GM19468 (cell line): ENCODE measurements around the gene KCNN3.
A peak's percentile ranks its signal among the peaks of the same experiment; 100 is the strongest.

ENCODE experiments used
- ATAC-seq: cut with Tn5 transposase; IDR thresholded peaks from one replicate; pipeline ENCODE4 v1.9.1; 2021; ENCODE audit warnings: mild to moderate bottlenecking, moderate library complexity, moderate number of reproducible peaks; ENCODE audit not compliant: unreplicated experiment; ENCODE audit errors: extremely low read depth

KCNN3 gene

DNA sequence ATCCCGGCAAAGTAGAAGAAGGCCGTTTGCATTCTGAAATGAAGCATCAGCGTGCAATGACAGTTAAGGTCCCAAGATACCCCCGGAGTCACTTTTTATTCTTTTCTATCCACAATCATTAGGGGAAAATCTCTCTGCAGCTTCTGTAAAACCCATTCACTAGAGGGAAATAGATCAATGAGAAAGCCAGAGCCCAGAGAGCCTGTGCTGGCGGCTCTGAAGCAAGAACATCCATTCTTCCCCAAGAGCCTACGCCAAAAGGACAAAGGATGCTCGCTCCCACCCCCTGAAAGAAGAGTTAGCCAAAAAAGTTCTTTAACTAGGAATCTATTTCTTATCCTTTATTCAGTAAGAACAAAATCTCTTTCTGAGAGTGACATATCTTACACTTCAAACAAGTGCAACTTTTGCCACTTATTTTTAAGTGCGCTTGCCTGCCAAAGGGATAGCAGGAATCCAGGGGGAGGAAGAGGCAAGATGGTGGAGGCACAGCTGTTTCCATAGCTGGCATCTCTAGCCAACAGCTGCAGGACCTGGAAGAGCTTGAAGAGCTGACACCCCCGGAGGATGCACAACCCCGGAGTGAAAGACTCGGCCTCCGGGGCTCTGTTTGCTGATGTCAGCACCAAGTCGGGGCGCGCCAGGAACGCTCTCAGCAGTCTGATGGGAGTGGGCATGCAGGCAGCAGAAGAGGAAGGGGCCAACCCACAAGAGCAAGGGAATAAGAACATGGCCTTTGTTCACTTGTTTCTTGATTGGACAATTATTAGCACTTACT is 68.7 kb downstream of the KCNN3 start:
- ATAC-seq = no peak

DNA sequence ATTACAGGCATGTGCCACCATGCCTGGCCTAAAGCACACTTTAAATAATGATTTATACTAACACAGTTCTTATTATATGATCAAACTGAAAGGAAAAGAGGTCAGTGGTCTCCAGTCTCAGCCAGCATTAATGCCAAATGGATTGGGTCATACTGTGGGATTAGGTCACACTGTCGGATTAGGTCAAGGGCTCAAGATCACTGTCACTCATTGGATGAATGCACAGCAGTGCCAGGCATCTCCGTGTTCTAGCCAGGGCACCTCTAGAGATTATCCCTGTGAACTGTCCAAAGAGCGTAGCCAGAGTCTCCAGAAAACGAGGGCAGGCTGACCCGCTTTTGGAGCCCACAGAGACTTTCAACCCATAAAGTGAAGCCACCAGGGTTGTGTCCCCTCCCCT is 70.9 kb downstream of the KCNN3 start:
- no peak for ATAC-seq

DNA sequence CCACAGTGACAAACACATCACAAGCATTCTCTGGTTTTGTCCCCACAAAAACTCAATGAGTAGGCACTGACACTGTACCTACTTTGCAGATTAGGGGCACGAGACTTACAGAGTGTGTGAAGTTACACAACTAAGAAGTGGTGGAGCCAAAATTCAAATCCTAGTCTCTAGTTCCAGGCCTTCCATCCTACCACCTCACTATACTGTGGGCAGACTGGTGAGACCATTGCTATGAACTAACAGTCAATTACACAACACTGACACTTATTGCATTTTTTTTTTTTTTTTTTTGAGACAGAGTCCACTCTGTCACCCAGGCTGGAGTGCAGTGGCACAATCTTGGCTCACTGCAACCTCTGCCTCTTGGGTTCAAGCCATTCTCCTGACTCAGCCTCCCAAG is 71.4 kb downstream of the KCNN3 start:
- ATAC-seq = no peak

DNA sequence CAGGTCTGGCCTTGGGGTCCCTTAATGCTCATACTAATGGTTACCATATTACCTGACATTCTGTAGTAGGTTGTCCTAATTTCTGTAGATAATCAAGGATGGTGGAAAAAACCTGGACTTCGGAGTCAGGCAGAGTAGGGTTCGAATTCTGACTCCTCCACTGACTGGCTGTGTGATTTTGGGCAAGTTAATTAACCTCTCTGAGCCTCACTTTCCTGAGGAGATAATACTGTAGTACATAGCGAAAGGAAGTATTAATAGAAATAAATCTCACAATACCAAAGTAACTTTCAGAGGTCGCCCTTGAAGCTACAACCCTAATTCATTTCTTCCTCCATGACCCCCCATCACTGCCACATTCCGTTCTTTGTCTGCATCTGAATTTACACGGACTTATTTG is 72.9 kb downstream of the KCNN3 start:
- ATAC-seq = no peak

DNA sequence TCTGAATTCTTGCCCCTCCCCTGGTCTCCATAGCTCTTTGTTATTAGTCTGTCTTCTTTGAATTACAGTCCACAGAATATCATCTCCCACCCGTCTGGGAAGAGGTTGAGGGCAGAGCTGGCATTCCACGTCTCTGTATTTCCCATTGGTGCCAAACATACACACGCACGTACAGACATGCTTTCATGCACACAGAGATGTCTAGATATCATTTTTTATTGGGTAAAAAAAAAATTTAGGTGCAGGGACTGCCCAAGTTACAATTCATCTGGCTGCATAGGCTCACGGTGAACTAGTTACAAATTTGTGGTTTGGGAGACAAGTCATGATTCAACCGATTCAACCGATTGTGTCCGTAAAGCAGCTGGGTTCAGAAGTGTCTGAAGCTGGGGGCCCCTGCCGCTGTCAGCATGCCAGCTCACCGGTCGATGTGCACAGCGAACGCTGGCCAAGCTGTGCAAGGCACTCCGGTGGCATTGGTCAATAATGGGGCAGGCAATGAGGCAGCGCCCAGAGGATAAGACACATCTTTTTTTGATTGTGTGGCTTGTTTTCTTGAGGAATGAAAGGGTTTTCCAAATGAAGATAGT is 73.7 kb downstream of the KCNN3 start:
- no peak for ATAC-seq

DNA sequence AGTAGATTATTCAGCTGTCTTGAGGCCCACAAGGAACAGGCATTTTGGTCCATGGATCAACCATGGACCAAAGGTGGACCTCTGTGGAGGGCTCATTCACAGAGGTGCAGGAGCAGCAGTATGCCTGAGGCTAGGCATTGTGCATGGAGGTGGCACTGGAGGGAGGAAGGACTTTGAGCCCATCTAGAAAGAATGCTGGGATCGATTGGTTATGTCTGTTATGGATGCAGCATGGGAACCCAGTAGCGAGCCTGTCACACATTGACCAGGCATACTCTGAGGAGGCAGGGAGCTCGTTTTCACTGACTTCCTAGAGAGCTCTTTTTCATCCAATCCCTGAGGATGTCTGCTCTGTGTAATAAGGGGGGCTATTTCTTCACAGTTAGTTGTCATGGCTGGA is 75.5 kb downstream of the KCNN3 start:
- no peak for ATAC-seq

DNA sequence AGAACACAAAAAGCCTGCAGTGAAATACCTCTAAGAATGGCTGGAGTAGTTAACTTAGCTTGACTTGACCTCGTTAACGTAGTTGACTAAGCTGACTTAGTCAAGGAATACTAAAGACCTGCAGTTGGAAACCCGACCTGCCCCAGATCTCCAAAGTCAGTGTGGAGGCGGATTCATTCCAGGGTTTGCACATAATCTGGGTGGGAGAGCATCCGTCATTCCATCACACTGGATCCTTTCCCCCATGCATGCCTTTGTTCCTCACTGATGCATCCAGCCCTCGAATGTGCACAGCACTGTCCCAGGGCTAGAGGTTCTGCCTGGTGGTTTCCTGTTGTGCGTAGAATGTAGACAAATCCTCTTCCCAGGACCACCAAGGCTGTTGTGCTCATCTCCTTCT is 76.4 kb downstream of the KCNN3 start:
- ATAC-seq = no peak

DNA sequence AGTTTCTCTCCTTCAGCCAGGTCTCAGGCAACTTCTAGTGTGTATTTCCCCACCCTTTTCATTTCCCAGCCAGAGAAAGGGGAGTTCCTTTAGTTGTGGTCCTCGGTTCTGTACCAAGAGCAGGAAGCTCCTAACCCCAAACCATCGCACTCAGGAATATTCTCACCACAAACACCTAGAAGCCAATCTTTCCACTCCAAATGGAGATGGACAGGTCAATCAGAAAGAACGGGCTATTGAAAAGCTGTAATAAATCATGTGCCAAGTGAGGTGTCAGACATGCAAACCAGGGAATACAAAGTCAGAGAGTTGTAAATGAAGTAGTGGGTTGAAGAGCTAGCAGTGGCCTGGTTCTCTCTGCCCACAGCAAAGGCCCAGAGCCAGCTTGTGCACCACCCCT is 77.2 kb downstream of the KCNN3 start:
- no peak for ATAC-seq

DNA sequence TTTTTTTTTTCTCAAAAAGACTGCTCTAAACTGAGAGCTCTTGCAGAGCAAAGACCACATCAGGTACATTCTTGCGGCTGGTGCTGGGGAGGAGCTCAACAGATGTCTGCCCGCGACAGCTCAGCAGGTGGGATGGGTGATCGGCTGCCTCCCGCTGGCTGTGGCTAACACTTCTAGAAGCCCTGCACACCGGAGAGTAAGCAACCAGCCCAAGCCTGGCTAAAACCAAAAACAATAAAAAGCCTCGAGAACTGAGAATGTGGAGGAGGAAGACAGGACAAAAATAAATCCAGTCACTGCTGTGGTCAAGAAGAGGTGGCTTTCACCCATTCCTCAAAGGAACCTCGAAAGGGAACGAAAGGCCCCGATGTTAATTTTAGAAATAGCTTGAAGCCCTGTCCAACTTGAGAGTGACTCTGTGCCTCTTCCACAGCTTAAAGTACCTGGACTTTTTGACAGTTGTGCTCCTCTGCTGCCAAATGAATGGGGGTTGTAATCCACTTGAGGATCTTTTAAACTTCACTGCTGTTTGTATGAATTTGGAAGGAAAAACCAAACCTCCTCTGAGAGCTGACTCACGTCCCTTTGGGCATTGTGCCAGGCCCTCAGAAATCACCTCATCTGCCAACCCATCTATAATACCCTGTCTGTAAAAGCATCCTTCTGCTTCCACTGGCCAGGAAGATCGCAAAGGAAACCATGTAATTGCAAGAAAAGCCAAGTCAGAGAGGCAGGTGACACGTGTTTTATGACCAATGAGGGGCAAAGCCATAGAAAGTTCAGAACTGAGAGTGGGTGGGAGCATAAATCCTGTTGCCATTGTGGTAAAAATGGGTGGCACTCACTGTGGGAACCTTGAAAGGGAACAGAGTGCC is 78.6 kb downstream of the KCNN3 start:
- peak; percentile 47 for ATAC-seq

DNA sequence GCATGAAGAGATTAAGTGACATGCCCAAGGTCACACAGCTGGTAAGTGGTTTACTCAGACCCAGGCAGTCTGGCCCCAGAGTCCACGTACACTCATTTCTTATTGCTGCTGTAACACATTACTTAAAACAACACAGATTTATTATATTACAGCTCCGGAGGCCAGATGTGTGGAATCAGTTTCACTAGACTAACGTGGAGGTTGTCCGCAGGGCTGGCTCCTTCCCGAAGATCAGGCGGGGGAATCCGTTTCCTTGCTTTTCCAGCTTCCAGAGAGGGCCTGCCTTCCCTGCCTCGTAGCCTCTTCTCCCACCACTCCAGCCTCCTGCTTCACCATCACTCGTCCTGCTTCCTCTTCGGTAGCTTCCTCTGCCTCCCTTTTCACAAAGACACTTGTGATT is 81.2 kb downstream of the KCNN3 start:
- ATAC-seq = no peak

DNA sequence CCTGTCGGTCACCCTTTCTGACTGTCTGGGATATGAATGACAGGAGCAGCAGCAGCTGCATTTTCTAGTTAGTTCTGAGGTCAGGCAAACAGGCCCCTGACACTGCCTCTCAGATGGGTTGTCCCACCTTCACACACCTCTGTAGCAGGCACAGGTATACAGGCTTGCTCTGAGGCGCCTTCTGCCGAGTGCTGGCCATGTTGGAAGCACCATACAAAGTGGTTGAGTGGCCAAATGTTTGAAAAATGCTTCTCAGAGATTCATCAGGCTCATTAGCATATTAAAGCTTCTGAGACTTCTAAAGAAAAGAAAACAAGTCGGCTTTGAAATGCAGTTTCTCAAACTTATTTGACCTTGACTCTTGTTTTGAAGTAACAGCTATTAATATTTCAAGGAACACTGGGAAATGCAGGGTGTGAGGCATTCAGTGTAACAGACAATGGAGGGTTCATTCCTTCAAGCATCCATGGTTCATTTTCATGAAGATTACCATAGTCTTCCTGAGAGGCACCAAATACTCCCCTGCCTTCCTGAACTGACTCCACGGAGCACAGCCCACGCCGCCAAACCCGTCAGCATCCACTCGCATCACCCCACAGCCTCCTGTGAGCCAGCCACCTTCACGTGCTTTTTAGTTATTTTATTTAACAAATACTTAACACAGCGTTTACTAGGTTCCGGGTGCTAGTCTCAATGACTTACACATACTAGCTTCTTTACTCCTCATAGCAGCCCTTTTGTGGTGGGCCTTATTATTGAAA is 81.8 kb downstream of the KCNN3 start:
- no peak for ATAC-seq

DNA sequence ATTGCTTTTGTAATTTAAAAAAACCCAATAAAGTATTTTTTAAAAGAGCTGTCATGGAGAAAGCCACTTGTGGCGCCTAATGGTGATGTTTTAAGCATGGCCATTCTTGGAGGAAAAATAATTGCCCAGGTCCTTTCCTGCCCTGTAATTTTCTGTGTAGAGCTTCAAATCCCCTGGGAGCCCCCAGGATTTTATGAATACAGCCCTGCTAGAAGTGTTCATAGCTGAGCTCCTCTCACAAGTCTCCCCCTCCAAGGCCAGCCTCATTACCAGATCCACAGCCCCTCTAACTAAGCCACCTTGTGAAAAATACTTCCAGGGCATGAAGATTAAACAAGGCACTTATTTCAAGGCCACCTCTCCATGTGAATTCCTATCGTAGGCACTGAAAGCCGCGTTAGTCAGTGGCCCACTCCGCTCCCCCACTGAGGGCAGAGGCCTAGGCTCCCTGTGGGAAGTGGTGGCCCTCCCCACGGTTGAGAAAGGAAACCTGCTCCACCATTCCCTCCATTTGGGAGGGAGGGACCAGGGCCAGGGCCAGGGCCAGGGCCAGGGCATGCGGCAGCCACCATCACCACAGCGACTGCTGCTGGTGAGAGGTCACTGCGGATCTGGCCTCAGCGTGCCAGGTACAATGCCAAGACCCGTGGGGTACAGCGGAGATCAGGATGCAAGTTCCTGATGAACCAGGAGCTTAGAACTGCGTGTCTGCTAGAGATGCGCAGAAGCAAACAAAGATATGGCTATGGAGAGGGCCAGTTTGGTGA is 83.1 kb downstream of the KCNN3 start:
- no peak for ATAC-seq

DNA sequence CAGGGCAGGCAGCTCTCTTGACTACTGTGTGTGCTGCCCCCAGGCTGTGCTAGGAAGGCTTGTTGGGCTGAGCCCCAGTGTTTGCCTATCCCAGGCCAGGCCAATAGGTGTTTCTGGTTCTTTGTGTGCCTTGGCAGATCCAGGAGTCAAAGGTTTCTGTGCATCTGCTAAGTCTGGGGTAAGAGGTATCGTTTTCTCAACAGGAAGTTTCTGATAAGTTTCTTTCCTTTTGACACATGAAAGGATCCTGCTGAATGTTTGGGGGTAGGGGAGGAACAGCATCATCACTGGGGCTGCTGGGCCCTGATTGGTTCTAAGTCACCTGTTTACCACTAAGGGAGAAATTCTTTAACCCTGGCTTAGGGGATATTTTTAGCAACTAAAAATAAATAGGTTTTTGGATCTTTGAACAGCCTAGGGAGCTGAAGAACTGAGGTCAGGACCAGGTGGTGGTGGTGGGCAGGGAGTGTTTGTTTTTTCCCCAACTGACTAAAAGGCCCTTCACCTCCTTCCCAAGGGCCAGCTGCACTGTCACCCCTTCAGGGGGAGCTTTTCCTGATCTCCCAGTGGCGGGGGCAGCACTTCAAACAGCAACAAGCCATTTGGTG is 85.1 kb downstream of the KCNN3 start:
- peak; percentile 59 for ATAC-seq

DNA sequence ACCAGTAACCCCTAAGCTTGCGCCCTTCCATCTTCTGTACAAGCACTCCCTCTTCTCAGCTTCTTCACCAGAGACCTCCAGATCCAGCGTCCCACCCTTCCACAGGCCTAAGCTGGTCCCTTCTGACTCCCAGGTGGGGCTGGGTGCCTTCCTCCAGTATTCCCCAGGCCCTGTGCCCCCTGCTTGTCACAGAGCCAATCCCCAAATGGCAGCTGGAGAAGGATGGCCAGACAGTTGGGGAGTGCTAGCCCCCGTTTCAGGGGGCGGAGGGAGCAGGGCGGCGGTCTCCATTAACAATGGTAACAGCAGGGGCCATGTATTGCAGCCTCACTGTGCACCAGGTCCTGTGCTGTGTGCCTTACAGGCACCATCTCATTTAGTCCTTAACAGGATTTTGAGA is 85.7 kb downstream of the KCNN3 start:
- no peak for ATAC-seq

DNA sequence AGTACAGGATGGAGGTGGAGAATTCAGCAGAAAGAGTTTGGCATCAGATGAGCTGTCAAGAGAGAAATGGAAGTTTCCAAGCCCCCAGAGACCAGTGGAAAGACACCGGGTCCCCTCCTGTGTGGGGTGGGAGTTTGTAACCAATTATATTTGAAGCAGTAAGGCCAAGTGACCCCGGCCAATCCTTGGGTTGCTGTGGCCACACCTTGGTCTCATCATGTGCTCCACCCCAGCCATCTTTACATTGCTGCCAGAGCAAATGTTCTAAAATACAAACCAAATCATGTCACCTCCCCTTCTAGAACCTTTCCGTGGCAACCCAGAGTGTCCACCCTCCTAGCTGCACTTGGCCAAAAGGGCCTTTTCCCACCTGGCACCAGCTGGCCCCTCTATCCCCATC is 86.1 kb downstream of the KCNN3 start:
- ATAC-seq = no peak

DNA sequence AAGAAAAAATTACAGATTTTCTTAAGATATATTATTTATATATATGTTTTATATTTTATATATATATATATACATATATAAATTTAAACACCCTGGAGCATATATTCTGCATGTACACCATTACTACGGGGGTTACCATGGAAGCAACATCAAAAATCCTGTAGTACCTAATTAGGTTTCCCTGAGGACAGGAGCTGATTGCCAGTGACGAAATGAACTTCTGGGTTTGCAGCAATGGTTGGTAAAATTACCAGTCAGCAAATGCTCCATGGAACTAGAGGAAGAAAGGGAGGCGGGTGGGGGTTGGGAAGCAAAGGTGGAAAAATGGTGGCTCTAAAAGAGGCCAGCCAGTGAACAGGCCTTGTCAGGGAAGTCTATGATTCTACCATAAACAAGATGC is 89.5 kb downstream of the KCNN3 start:
- ATAC-seq = no peak

DNA sequence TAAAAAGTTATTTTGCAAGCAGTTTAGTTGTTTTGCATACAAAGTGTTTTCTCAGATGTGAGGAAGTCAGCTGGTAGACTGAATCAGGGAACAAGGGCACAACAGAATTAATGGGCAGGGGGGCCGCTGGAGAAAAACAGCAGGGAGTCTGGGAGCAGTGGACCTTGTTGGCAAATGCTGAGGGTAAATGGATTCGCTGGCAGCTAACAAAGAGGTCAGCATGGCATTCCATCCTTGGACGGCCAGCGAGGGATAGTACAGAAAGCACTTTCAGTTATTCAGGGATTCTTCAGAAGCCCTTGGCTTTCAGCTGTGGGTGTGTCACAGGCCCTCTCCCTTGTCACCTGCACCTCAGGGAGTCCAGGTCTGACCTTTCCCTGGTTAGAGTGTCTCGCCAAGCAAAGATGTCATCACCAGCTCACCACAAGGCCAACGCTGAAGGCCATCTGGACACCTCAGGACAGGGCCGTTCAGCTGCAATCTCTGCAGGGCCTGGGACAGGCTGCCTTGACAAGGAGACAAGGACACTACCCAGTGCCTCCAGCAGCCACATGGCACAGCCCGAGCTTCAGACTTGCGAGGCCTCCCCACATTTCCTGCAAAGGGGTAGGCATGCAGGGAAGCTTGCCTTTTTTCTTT is 90.4 kb downstream of the KCNN3 start:
- ATAC-seq = no peak

DNA sequence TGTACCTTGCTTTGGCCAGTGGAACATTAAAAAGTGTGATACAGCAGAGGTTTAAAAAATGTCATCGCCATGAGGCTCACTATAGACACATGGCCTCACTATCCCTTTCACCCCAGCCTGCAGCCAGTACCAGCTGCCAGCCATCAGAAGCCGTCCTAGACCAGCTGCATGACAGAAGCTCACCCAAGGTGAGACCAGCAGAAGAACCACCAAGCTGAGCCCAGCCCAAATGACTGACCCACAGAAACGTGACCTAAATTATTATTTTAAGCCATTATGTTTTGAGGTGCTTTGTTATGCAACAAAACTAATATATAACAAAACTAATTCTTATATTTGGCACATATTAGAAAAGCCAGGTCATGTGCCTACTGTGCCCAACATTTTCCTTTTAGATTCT is 91.1 kb downstream of the KCNN3 start:
- ATAC-seq = no peak

DNA sequence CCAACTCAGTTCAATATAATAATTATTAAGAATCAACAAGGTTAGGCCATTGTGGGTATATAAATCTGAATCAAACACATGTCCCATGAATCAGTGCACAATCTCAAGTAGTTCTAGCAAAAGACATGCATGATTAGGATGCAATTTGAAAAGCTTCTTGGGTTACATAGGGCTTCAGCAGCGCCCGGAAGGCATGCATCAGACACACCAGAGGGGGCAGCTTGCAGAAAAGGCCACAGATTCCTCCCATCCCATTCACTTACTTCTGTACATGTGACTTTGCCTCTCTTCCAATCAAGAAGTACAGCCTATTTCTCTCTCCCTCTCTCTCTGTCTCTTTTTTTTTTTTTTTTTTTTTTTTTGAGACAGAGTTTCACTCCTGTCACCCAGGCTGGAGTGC is 91.8 kb downstream of the KCNN3 start:
- no peak for ATAC-seq
